DND-41 (cell line): Measurements from ENCODE around the gene SPTLC3.
"Not testable (repeated sequence)": the region's sequence is repeated elsewhere in the genome, so short reads cannot be mapped to it uniquely, and the experiment has no call there.

Experiments
- EZH2 ChIP-seq: IDR thresholded peaks from 3 replicates; pipeline ENCODE4 v1.6.1; 2012; ENCODE audit warnings: borderline replicate concordance, low read depth, mild to moderate bottlenecking, moderate library complexity, low read length, inconsistent platforms; ENCODE audit not compliant: severe bottlenecking
- TF ChIP-seq, protein P1 (sequence below): IDR thresholded peaks from 2 replicates; pipeline ENCODE4 v1.5.1; 2012; ENCODE audit warnings: borderline replicate concordance, low read length, moderate library complexity, mild to moderate bottlenecking; ENCODE audit not compliant: poor library complexity, severe bottlenecking; ENCODE audit errors: extremely low read depth

DNA sequence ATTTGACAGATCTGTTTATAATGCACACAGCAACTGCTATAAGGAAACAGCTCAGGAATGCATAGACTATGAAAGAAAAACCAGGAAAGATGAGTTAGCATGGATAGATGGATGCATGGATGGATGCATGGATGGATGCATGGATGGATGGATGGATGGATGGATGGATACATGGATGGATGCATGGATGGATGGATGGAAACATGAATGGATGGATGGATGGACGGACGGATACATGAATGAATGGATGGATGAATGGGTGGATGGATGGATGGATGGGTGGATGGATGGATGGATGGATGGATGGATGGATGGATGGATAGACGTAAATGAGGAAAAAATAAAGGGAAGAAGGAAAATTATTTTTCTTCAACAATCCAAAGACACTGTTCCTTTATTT, 29.1 kb upstream of the SPTLC3 start:
- TF ChIP-seq, protein P1, sequence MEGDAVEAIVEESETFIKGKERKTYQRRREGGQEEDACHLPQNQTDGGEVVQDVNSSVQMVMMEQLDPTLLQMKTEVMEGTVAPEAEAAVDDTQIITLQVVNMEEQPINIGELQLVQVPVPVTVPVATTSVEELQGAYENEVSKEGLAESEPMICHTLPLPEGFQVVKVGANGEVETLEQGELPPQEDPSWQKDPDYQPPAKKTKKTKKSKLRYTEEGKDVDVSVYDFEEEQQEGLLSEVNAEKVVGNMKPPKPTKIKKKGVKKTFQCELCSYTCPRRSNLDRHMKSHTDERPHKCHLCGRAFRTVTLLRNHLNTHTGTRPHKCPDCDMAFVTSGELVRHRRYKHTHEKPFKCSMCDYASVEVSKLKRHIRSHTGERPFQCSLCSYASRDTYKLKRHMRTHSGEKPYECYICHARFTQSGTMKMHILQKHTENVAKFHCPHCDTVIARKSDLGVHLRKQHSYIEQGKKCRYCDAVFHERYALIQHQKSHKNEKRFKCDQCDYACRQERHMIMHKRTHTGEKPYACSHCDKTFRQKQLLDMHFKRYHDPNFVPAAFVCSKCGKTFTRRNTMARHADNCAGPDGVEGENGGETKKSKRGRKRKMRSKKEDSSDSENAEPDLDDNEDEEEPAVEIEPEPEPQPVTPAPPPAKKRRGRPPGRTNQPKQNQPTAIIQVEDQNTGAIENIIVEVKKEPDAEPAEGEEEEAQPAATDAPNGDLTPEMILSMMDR, result not testable (repeated sequence)
- TF ChIP-seq EZH2, result not testable (repeated sequence)
